Nephron progenitor cell (in vitro differentiated cells): Measurements from ENCODE around the gene LILRA5.
A peak's percentile ranks its signal among the peaks of the same experiment; 100 is the strongest.
"Not testable (repeated sequence)": the region's sequence is repeated elsewhere in the genome, so short reads cannot be mapped to it uniquely, and the experiment has no call there.

Experiments
- DNase-seq: peaks from one replicate; pipeline ENCODE4 v3.0.0; 2021
- H3K27ac Mint-ChIP-seq: 2 replicates; pipeline ENCODE4 v1.8.0; 2021; ENCODE audit warnings: mild to moderate bottlenecking, moderate library complexity, mixed read lengths
- H3K27me3 Mint-ChIP-seq: 2 replicates; pipeline ENCODE4 v1.8.0; 2021; ENCODE audit warnings: mild to moderate bottlenecking, low read depth, mixed read lengths; ENCODE audit not compliant: poor library complexity
- H3K36me3 Mint-ChIP-seq: 2 replicates; pipeline ENCODE4 v1.8.0; 2021; ENCODE audit warnings: low read depth, mixed read lengths
- H3K4me1 Mint-ChIP-seq: 2 replicates; pipeline ENCODE4 v1.8.0; 2021; ENCODE audit warnings: mixed read lengths
- H3K4me3 Mint-ChIP-seq: 2 replicates; pipeline ENCODE4 v1.8.0; 2021; ENCODE audit warnings: mild to moderate bottlenecking, moderate library complexity, mixed read lengths
- H3K9me3 Mint-ChIP-seq: 2 replicates; pipeline ENCODE4 v1.8.0; 2021; ENCODE audit warnings: mild to moderate bottlenecking, moderate library complexity, mixed read lengths
- CTCF ChIP-seq: fragments of 200-600 bp; sonication (generic); IDR thresholded peaks from 2 replicates; pipeline ENCODE4 v1.5.0; 2021; ENCODE audit warnings: antibody characterized with exemption

LILRA5 gene

GRCh38 chr19:54273821-54274220, 39.1 kb downstream of the LILRA5 start:
- Mint-ChIP-seq H3K4me1 (no peaks in the 10 kb centered on the region), H3K27ac (no peak overlapping the region), H3K4me3 (no peak overlapping the region), H3K36me3 (no peaks in the 10 kb centered on the region), H3K9me3 (peaks cover 4% of the 10 kb centered on the region), H3K27me3 (peaks cover 23% of the 10 kb centered on the region)
- no peak for DNase-seq
- TF ChIP-seq CTCF: no peak

GRCh38 chr19:54272181-54272580, 40.8 kb downstream of the LILRA5 start:
- H3K27me3 Mint-ChIP-seq: peaks cover 38% of the 10 kb centered on the region
- H3K27ac Mint-ChIP-seq, H3K9me3 Mint-ChIP-seq, H3K36me3 Mint-ChIP-seq, DNase-seq, H3K4me3 Mint-ChIP-seq, H3K4me1 Mint-ChIP-seq: not testable (repeated sequence)

- not testable (repeated sequence) for H3K9me3 Mint-ChIP-seq, DNase-seq, H3K4me1 Mint-ChIP-seq, H3K27ac Mint-ChIP-seq, H3K36me3 Mint-ChIP-seq, H3K4me3 Mint-ChIP-seq
- H3K27me3 Mint-ChIP-seq: peaks cover 38% of the 10 kb centered on the region
These were observed 41.4 kb downstream of the LILRA5 start for GRCh38 chr19:54271587-54271986.

DNA sequence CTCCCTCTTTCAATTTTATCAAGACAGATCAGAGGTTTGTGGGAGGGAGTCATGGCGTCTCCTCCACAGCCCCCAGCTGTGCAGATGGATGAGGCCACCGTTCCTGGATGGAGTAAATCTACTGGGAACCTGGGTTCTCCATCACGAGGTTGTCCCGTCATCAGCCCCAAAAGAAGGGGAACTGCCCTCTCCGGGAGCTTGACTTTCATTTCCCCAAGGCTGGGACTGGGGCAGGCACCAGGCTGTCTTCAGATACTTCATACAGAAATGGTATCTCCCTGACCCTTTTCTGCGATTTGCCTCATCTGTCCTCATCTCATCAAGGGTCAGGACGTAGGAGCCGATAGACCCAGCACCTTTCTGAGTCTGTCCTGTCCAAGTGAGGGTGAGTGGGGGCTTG, 41.9 kb downstream of the LILRA5 start:
- peaks cover 35% of the 10 kb centered on the region for H3K27me3 Mint-ChIP-seq

DNA sequence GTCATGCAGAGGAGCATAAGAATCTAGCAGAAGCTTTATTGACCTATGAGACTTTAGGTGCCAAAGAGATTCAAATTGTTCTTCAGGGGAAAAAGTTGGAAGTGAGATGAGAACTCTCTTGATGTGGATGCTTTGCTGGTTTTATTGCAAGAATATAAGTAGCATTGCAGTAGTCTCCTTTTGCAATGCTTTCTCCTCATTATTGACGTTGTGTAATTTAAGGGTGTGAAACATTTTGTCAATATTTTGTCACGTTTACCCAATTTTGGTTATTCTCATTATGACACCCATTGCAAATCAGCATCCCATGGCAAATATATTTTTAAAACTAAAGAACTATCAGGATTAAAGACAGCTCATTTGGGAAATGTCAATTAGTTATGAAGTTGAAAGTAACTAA, 44.0 kb downstream of the LILRA5 start:
- Mint-ChIP-seq H3K4me1 (no peaks in the 10 kb centered on the region), H3K36me3 (no peaks in the 10 kb centered on the region), H3K4me3 (no peak overlapping the region), H3K27ac (no peak overlapping the region), H3K9me3 (no peaks in the 10 kb centered on the region), H3K27me3 (peaks cover 37% of the 10 kb centered on the region)
- DNase-seq: no peak
- no peak for TF ChIP-seq CTCF

More for the DNA sequence above, 41.9 kb downstream of the LILRA5 start:
- H3K27ac Mint-ChIP-seq: no peak overlapping the region
- DNase-seq: no peak
- H3K36me3 Mint-ChIP-seq: no peaks in the 10 kb centered on the region
- no peaks in the 10 kb centered on the region for H3K9me3 Mint-ChIP-seq
- no peak for TF ChIP-seq CTCF
- no peak overlapping the region for H3K4me3 Mint-ChIP-seq
- no peaks in the 10 kb centered on the region for H3K4me1 Mint-ChIP-seq

DNA sequence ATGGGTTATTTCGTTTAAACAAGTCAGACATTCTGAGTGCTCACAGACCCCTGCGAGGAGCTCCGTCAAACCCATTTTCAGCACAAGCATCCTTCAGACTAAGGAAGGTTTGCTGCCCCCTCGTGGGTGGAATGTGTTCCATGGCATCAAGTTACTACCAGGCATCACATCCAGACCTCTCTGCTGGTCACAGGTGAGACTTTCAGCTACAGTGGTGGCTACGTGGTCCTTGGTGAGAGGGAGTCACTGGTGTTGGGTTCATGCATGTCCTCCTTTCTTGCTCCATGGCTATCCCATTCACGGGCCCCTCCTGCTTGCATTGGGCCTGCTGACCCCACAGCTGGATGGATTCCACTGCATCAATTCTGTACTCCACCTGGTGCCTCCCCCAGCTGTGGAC, 46.8 kb downstream of the LILRA5 start:
- Mint-ChIP-seq H3K27ac (no peak overlapping the region), H3K4me3 (no peak overlapping the region), H3K9me3 (no peaks in the 10 kb centered on the region), H3K27me3 (peaks cover 24% of the 10 kb centered on the region), H3K36me3 (no peaks in the 10 kb centered on the region), H3K4me1 (no peaks in the 10 kb centered on the region)
- peak; percentile 94 for DNase-seq
- peak; percentile 64 for TF ChIP-seq CTCF

GRCh38 chr19:54262470-54262869, 50.5 kb downstream of the LILRA5 start:
- Mint-ChIP-seq H3K4me1 (no peaks in the 10 kb centered on the region), H3K27ac (no peak overlapping the region), H3K27me3 (peaks cover 17% of the 10 kb centered on the region), H3K4me3 (no peak overlapping the region), H3K9me3 (no peaks in the 10 kb centered on the region), H3K36me3 (no peaks in the 10 kb centered on the region)
- TF ChIP-seq CTCF: no peak
- no peak for DNase-seq
